Astrocyte of the cerebellum (primary cell): ENCODE results near the gene CDH26.

Experiments
- DNase-seq: peaks from one replicate; pipeline ENCODE4 v3.0.0-alpha.2; 2011; ENCODE audit warnings: low read depth
- H3K4me3 ChIP-seq: 2 replicates; pipeline ENCODE4 v1.5.1; 2011; ENCODE audit warnings: mild to moderate bottlenecking, low read depth, low read length, moderate library complexity
- in situ Hi-C: cut with HindIII; loops from 2 replicates; pipeline ENCODE4 v1.10.0; 2017; ENCODE audit warnings: low sequenced_read_pairs
- TF ChIP-seq, protein P1 (sequence below): IDR thresholded peaks from 2 replicates; pipeline ENCODE4 v1.5.1; 2012; ENCODE audit warnings: low read length, low read depth, moderate library complexity, mild to moderate bottlenecking; ENCODE audit errors: missing control alignments

The CDH26 gene

DNA sequence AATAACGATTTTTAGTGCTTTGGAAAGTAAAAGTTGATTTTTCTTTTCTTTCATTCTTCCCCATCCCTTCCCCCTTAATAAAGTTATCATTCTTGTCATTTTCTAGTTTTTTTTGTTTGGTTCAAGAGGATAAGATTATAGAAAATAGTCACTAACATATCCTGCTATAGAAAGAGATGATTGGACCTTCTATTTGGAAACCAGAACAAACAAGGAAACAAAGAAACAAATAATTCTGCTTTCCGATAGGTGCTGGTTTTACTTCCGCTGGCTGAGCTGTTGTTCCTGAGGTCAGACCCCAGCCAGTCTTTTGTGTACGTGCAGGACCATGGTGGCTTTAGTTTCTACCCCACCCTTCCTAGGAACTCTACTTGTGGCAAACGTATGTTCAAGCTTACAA is at the start of gene CDH26:
Gene CDH26, plus strand, starts transcription at position 301 of the 400 bp plus-strand sequence. CDS start 304 bp downstream, outside the sequence.
- in situ Hi-C loops, result no loop called here
- DNase-seq, result no peak
- H3K4me3 ChIP-seq, result no peak within 1 kb of the TSS
- TF ChIP-seq, protein P1, sequence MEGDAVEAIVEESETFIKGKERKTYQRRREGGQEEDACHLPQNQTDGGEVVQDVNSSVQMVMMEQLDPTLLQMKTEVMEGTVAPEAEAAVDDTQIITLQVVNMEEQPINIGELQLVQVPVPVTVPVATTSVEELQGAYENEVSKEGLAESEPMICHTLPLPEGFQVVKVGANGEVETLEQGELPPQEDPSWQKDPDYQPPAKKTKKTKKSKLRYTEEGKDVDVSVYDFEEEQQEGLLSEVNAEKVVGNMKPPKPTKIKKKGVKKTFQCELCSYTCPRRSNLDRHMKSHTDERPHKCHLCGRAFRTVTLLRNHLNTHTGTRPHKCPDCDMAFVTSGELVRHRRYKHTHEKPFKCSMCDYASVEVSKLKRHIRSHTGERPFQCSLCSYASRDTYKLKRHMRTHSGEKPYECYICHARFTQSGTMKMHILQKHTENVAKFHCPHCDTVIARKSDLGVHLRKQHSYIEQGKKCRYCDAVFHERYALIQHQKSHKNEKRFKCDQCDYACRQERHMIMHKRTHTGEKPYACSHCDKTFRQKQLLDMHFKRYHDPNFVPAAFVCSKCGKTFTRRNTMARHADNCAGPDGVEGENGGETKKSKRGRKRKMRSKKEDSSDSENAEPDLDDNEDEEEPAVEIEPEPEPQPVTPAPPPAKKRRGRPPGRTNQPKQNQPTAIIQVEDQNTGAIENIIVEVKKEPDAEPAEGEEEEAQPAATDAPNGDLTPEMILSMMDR, result no peak

DNA sequence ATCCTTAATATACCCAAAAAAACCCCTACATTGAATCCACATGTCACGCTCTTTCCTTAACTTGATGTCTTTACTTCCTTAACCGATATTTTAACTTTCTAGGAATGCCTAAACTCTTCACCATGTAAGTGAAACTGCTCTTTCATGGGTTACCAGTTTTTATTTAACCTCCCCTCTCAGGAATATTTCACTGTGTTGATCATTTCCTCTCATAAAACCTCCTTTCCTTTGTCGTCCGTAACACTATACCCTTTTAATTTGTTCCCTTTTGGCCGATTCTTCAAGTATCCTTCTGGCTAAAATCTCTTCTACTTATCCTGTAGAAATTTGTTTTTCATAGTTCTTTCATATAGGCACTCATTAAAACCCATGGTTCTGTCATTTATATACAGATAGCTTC is 49.4 kb upstream of the CDH26 start:
- no peak overlapping the region for H3K4me3 ChIP-seq
- TF ChIP-seq, protein P1, result no peak
- no peak for DNase-seq
- in situ Hi-C loops, result no loop called here

DNA sequence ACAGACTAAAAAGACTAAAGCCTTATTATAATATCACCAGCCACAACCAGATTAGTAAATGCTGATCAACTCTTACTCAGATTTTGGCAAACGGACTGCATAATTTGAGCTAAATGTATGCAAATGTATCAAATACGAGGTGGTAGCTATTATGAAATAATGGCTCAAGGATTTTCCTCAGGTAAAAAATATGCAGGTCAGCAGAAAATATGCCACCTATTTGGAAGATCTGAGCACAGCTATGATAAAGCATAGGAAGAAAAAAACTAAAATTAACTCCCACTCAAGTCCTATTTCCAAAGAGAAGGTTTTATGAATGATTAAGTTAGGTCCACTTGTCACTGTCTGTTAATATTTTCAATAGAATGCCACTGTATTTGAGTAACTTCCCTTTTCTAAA is 47.2 kb upstream of the CDH26 start:
- no peak overlapping the region for H3K4me3 ChIP-seq
- DNase-seq, result no peak
- TF ChIP-seq, protein P1, result no peak
- in situ Hi-C loops, result no loop called here

DNA sequence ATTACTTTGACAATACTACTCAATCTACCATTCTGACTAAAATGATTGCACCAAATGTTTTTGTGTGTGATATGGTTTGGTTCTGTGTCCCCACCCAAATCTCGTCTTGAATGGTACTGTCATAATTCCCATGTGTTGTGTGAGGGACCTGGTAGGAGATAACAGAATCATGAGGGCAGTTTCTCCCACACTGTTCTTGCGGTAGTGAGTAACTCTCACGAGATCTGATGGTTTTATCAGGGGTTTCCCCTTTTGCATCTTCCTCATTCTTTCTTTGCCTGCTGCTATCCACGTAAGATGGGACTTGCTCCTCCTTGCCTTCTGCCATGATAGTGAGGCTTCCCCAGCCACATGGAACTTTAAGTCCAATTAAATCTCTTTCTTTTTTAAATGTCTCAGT is 45.6 kb upstream of the CDH26 start:
- no peak for DNase-seq
- in situ Hi-C loops, result no loop called here
- TF ChIP-seq, protein P1, result no peak
- H3K4me3 ChIP-seq, result no peak overlapping the region

DNA sequence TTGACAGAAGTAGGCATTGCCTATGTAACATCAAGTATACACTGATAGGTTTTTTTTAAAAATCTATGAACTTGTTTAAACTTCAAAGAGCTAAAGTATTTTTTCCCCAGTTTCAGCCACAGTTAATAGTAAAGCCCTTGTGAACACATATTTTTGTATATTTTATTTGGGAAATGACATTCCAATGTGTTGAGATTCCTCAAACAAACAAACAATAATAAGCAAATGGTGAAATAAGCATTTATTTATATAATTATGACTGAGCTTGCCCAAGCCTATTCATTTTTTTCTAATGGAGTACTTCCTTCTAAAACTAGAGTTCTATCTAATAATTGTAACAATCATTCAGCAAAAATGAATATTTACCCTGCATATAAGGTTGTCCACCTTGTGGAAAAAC is 37.3 kb upstream of the CDH26 start:
- TF ChIP-seq, protein P1, result no peak
- in situ Hi-C loops, result no loop called here
- no peak for DNase-seq
- H3K4me3 ChIP-seq, result no peak overlapping the region

DNA sequence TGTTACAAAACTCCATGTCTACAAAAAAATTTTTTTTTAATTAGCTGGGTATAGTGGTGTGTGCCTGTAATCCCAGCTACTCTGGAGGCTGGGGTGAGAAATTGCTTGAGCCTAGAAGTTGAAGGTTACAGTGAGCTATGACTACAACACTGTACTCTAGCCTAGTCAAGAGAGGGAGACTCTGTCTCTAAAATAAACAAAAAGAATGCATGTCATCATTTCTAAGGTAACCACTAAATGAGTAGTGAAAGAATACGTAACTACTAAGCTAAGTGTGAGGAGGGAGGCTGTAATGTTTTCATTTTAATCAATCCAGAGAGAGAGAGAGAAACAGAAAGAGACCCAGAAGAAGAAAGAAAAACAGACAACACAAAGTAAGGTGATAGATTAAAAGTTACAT is 34.7 kb upstream of the CDH26 start:
- DNase-seq, result no peak
- TF ChIP-seq, protein P1, result no peak
- in situ Hi-C loops, result no loop called here
- H3K4me3 ChIP-seq, result no peak overlapping the region

DNA sequence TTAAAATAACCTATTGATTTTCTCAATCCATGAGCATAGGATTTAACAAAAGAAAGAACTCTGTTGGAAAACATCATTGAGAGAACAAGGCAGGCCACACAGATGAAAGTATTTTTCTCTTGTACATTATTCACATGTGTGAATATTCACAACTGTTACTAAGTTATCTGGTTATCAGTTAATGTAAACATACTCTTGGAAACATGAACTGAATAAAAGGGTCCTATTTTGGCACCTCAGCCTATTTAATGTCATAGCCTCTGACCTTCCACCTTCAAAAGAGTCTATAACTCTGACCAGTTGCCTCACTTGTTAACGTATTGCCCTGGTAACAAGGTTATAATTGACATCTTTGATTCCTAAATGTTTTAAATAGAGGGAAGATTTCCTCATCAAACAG is 32.9 kb upstream of the CDH26 start:
- DNase-seq, result no peak
- H3K4me3 ChIP-seq, result no peak overlapping the region
- in situ Hi-C loops, result no loop called here
- TF ChIP-seq, protein P1, result no peak
